Liver (tissue), 3 donors: ENCODE measurements around the gene PTPRN2.

Experiments
- CTCF ChIP-seq: fragments of 150-350 bp; IDR thresholded peaks from 2 replicates; pipeline ENCODE4 v1.5.1; 2017; ENCODE audit warnings: improper control_type of control experiment, low read depth, low read length; ENCODE audit not compliant: missing input control
- TAF1 ChIP-seq: conservative IDR thresholded peaks from 2 replicates; pipeline ENCODE4 v1.6.1; 2016; ENCODE audit warnings: antibody characterized with exemption, mild to moderate bottlenecking
- YY1 ChIP-seq: IDR thresholded peaks from 2 replicates; pipeline ENCODE4 v1.6.1; 2016; ENCODE audit warnings: antibody characterized with exemption, mild to moderate bottlenecking
- donor health status: healthy.
- donor health status: healthy.

- TF ChIP-seq YY1 (no peak), TAF1 (no peak), CTCF (no peak)
These were observed 614.7 kb downstream of the PTPRN2 start for GRCh38 chr7:157972914-157973313.
